HUES6 (cell line): ENCODE results near the gene TRAPPC11.

Experiments used
- H3K27ac ChIP-seq: 2 replicates; pipeline ENCODE4 v1.7.0; 2013; ENCODE audit warnings: low read depth, mild to moderate bottlenecking, low read length, inconsistent platforms
- H3K27me3 ChIP-seq: 2 replicates; pipeline ENCODE4 v1.6.1; 2013; ENCODE audit warnings: low read length; ENCODE audit not compliant: control insufficient read depth, insufficient read depth
- H3K36me3 ChIP-seq: 2 replicates; pipeline ENCODE4 v1.6.1; 2013; ENCODE audit warnings: low read length; ENCODE audit not compliant: control insufficient read depth, insufficient read depth
- H3K4me1 ChIP-seq: 2 replicates; pipeline ENCODE4 v1.6.1; 2013; ENCODE audit warnings: low read length; ENCODE audit not compliant: control insufficient read depth, insufficient read depth
- H3K4me3 ChIP-seq: 2 replicates; pipeline ENCODE4 v1.5.1; 2013; ENCODE audit warnings: low read depth, low read length
- H3K9ac ChIP-seq: one replicate; pipeline ENCODE4 v1.6.1; 2013; ENCODE audit warnings: mild to moderate bottlenecking, low read length
- H3K9me3 ChIP-seq: 2 replicates; pipeline ENCODE4 v1.6.1; 2013; ENCODE audit warnings: low read depth, low read length; ENCODE audit not compliant: control insufficient read depth, insufficient read depth

The TRAPPC11 gene

DNA sequence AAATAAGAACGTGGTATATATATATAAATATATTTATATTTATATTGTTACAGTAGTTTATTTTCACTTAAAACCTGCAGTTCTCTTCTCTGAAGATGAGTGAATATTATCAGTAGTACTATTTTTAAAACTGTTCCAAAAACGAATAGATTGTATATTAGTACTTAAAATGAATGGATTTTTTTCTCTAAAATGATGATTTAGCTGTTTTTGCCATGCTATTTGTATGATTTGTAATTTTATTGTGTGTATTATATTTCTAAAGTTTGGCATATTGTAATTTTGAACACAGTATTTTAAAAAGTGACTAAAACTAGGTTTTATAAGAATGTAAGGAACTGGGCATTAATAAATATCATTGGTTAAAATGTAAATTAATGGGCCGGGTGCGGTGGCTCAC lies 22.0 kb downstream of the TRAPPC11 start:
- H3K27me3 ChIP-seq, result no peaks in the 10 kb centered on the region
- no peak overlapping the region for H3K27ac ChIP-seq
- H3K9me3 ChIP-seq, result no peaks in the 10 kb centered on the region
- no peak overlapping the region for H3K9ac ChIP-seq
- no peak overlapping the region for H3K4me3 ChIP-seq
- H3K36me3 ChIP-seq, result peaks cover 72% of the 10 kb centered on the region
- H3K4me1 ChIP-seq, result no peaks in the 10 kb centered on the region

DNA sequence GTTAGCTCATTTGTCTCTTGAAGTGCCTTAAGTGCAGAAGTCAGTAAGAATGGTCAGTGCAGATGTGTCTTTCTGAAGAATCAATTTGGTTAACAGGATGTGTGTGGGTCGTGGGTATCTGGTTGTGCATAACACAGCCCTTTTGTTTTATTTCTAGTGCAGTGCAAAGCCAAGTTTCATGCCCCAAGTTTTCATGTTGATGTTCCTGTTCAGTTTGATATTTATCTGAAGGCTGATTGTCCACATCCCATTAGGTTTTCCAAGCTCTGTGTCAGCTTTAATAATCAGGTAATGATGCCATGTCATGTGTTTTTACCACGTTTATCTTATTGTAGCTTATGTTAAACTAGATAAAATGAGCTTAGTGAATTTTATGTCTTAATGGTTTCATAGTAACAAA lies 27.4 kb downstream of the TRAPPC11 start:
- Histone ChIP-seq H3K27me3 (no peaks in the 10 kb centered on the region), H3K36me3 (peaks cover 71% of the 10 kb centered on the region), H3K9me3 (no peaks in the 10 kb centered on the region), H3K4me1 (no peaks in the 10 kb centered on the region), H3K4me3 (no peak overlapping the region), H3K9ac (no peak overlapping the region), H3K27ac (no peak overlapping the region)

DNA sequence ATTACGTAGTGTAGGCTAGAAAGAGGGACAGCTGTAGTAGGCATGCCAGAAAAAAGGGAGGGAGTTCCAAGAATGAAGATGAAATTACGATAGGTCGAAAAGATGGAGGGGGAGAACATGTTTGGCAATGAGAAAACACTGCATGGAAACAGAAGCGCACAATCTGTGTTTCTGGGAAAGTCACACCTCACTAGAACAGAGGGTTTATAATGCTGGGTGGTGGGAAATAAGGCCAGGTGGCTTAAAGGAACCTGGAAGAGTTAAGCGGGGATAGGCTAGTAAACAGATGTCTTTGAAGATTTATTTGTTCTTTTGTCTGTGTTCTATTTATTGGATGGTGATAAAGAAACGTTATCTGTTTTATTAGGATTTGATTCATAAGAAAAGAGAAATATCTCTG lies 29.1 kb downstream of the TRAPPC11 start:
- H3K4me3 ChIP-seq, result no peak overlapping the region
- H3K9ac ChIP-seq, result no peak overlapping the region
- no peak overlapping the region for H3K27ac ChIP-seq
- no peaks in the 10 kb centered on the region for H3K9me3 ChIP-seq
- no peaks in the 10 kb centered on the region for H3K4me1 ChIP-seq
- peaks cover 77% of the 10 kb centered on the region for H3K36me3 ChIP-seq
- no peaks in the 10 kb centered on the region for H3K27me3 ChIP-seq

DNA sequence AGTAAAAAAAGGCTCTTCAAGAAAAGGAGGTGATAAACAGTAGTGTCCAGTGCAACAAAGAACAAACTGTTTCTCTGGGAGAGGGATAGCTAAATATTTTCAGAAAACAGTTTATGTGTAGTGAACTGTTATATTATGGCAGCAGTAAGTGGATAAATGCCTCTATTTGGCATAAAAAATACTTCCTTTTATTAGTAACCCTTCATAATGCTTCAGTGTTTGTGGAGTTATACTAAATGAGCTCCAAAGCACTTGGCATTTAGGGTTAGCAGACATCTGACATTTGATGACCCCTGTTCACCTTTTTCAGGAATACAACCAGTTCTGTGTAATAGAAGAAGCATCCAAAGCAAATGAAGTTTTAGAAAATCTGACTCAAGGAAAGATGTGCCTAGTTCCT lies 31.9 kb downstream of the TRAPPC11 start:
- no peak overlapping the region for H3K27ac ChIP-seq
- peaks cover 74% of the 10 kb centered on the region for H3K36me3 ChIP-seq
- H3K4me3 ChIP-seq, result no peak overlapping the region
- no peaks in the 10 kb centered on the region for H3K27me3 ChIP-seq
- H3K9ac ChIP-seq, result no peak overlapping the region
- H3K9me3 ChIP-seq, result no peaks in the 10 kb centered on the region
- no peaks in the 10 kb centered on the region for H3K4me1 ChIP-seq

DNA sequence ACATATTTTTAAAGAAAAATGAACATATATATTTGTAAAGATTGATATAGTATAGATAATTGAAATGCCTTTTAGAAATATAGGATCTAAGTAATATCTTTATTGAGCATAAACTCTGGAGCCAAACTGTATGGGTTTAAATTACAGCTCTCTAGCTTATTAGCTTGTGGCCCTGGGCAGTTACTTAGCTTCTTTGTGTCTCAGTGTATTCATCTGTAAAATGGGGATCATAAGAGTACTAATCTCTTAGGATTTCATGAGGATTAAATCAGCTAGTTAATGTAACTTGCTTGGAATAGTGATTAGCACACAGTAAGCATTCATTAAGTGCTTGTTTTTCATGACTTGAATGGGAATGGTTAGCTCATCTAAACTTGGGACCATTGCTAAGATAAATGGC lies 32.8 kb downstream of the TRAPPC11 start:
- no peak overlapping the region for H3K9ac ChIP-seq
- H3K27me3 ChIP-seq, result no peaks in the 10 kb centered on the region
- H3K9me3 ChIP-seq, result no peaks in the 10 kb centered on the region
- H3K36me3 ChIP-seq, result peaks cover 77% of the 10 kb centered on the region
- H3K27ac ChIP-seq, result no peak overlapping the region
- no peak overlapping the region for H3K4me3 ChIP-seq
- H3K4me1 ChIP-seq, result no peaks in the 10 kb centered on the region

DNA sequence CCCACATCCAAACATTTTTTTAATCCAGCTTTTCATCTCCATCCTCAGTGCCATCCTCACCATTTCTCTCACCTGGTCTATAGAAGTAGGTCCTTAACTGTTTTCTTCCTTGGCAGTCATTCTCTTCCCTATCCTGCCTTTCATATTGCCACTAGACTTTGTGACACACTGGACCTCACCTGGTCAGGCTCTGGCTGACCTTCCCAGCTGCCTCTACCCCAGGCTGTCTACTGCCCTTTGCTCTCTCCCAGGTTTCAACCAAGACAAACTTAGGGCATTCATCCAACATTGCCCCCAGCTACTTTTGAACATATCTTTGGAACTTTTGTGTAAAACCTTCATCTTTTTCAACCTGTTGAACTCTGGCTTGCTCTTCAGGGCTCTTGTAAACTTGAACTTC lies 39.8 kb downstream of the TRAPPC11 start:
- Histone ChIP-seq H3K9me3 (0 out of 2 replicates have a peak, but pooled peaks cover 2% of the 10 kb centered on the region), H3K27ac (no peak overlapping the region), H3K4me1 (no peaks in the 10 kb centered on the region), H3K4me3 (no peak overlapping the region), H3K36me3 (peaks cover 93% of the 10 kb centered on the region), H3K27me3 (no peaks in the 10 kb centered on the region), H3K9ac (no peak overlapping the region)

DNA sequence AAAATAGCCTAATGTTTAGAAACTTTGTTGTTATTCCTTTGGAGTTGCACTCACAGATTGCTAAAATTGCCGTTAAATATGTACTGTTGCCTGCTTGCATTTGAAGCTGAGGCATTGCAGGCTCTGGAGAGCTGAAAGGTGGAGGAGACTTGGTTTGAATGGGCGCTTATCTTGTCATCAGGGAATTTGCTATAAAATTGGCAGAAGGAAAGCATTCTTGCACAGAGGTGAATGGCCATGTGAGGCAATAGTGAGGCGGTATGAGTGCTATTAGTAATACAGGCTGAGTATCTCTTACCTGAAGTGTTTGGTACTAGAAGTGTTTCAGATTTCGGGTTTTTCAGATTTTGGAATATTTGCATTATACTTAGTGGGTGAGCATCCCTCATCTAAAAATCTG lies 41.3 kb downstream of the TRAPPC11 start:
- no peaks in the 10 kb centered on the region for H3K4me1 ChIP-seq
- peaks cover 89% of the 10 kb centered on the region for H3K36me3 ChIP-seq
- H3K4me3 ChIP-seq, result no peak overlapping the region

DNA sequence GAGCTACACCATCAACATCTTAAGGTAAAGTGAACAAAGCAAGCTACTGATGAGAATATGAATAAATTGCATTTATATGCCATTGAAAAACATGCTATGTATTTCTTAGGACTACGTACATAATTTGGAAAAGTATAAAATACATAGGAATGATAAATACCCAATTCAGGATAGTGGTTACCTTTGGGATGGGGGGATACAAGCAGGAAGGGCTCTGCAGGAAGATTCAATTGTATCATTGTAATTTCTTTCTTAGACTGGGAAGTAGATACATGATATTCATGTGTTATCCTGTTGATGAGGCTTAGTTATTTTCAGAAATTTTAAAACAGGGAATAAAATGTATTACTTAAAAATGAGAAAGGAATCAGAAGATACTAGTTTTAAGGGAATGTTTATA lies 43.4 kb downstream of the TRAPPC11 start:
- 0 out of 2 replicates have a peak, but pooled peaks cover 2% of the 10 kb centered on the region for H3K9me3 ChIP-seq
- H3K27ac ChIP-seq, result no peak overlapping the region
- no peaks in the 10 kb centered on the region for H3K4me1 ChIP-seq
- H3K9ac ChIP-seq, result no peak overlapping the region
- peaks cover 85% of the 10 kb centered on the region for H3K36me3 ChIP-seq
- no peaks in the 10 kb centered on the region for H3K27me3 ChIP-seq
- no peak overlapping the region for H3K4me3 ChIP-seq

More for the DNA sequence above, 41.3 kb downstream of the TRAPPC11 start:
- H3K27ac ChIP-seq, result no peak overlapping the region
- no peaks in the 10 kb centered on the region for H3K27me3 ChIP-seq
- H3K9ac ChIP-seq, result no peak overlapping the region
- H3K9me3 ChIP-seq, result 0 out of 2 replicates have a peak, but pooled peaks cover 2% of the 10 kb centered on the region

DNA sequence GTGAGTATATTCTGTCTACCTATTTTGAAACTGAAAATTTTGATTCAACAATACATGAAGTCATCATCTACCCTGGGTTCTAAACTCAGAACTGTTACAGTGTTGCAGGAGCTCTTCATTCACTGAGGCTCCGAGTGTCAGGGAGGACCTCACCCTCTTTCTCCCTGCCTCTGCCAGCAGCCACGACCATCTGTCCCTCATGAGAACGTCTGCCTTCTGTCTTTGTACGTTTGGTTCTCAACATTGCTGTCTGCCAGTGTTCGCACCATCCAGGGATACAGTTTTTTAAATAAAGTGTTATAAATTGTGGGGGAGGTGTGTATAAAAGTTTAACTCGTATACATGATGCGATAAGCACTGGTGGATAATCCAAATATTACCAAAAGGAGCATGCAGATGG lies 55.5 kb downstream of the TRAPPC11 start:
- no peaks in the 10 kb centered on the region for H3K27me3 ChIP-seq
- no peak overlapping the region for H3K27ac ChIP-seq
- H3K9me3 ChIP-seq, result no peaks in the 10 kb centered on the region
- H3K9ac ChIP-seq, result no peak overlapping the region
- no peak overlapping the region for H3K4me3 ChIP-seq
- H3K4me1 ChIP-seq, result no peaks in the 10 kb centered on the region
- peaks cover 37% of the 10 kb centered on the region for H3K36me3 ChIP-seq

DNA sequence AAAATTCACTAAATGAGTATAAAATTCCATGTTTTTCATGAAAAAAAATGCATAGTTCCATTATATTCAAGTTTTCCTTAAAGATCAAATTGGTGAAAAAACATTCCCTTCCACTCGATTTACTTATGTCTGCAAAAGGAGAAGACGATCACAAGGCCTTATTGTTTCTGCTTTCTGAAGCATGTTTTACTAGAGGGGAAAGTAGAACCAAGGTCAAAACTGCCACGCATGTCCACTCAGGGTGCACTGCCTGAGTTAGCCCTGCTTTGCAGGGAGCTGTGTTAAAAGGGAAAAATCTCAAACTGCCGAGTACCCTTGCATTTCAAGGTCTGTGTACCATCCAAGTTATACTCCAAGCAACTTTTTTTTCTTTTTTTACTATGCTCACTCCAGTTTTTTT lies 57.2 kb downstream of the TRAPPC11 start:
- H3K9ac ChIP-seq, result no peak overlapping the region
- no peak overlapping the region for H3K27ac ChIP-seq
- no peaks in the 10 kb centered on the region for H3K9me3 ChIP-seq
- H3K36me3 ChIP-seq, result peaks cover 26% of the 10 kb centered on the region
- no peaks in the 10 kb centered on the region for H3K27me3 ChIP-seq
- H3K4me3 ChIP-seq, result no peak overlapping the region
- H3K4me1 ChIP-seq, result no peaks in the 10 kb centered on the region

DNA sequence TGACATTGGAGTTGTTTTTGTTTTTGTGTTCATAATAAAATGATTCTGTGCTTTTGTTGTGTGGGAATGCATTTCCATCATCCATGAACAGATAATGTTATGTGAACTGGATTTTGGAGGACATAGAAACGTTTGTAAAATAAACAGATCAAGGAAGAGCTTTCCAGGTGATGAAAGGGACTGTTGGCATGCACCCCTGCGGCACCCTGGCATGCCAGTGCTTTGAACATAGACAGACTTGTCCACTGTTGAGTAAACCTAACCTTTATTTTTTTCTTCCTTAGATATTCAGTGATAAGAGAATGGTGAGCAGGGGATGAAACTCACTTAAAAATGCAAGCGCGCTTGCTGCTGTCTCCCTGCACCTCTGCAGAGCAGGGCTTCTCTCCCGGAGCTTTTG lies 59.8 kb downstream of the TRAPPC11 start:
- no peak overlapping the region for H3K9ac ChIP-seq
- no peak overlapping the region for H3K27ac ChIP-seq
- 0 out of 2 replicates have a peak, but pooled peaks cover 4% of the 10 kb centered on the region for H3K36me3 ChIP-seq
- H3K9me3 ChIP-seq, result no peaks in the 10 kb centered on the region
- peaks cover 4% of the 10 kb centered on the region; the same call in 1 of the 2 replicates for H3K4me1 ChIP-seq
- H3K27me3 ChIP-seq, result peaks cover 7% of the 10 kb centered on the region; the same call in 1 of the 2 replicates
- no peak overlapping the region for H3K4me3 ChIP-seq
